ENCODE data around the gene WDR82.

DNA sequence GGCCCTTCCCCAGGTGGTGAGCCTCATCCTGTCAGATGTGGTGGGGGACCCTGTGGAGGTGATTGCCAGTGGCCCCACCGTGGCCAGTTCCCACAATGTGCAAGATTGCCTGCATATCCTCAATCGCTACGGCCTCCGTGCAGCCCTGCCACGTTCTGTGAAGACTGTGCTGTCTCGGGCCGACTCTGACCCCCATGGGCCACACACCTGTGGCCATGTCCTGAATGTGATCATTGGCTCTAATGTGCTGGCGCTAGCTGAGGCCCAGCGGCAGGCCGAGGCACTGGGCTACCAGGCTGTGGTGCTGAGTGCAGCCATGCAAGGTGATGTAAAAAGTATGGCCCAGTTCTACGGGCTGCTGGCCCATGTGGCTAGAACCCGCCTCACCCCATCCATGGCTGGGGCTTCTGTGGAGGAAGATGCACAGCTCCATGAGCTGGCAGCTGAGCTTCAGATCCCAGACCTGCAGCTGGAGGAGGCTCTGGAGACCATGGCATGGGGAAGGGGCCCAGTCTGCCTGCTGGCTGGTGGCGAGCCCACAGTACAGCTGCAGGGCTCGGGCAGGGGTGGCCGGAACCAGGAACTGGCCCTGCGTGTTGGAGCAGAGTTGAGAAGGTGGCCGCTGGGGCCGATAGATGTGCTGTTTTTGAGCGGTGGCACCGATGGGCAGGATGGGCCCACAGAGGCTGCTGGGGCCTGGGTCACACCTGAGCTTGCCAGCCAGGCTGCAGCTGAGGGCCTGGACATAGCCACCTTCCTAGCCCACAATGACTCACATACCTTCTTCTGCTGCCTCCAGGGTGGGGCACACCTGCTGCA is 14.0 kb upstream of the WDR82 start:
- TF ChIP-seq, protein P1, sequence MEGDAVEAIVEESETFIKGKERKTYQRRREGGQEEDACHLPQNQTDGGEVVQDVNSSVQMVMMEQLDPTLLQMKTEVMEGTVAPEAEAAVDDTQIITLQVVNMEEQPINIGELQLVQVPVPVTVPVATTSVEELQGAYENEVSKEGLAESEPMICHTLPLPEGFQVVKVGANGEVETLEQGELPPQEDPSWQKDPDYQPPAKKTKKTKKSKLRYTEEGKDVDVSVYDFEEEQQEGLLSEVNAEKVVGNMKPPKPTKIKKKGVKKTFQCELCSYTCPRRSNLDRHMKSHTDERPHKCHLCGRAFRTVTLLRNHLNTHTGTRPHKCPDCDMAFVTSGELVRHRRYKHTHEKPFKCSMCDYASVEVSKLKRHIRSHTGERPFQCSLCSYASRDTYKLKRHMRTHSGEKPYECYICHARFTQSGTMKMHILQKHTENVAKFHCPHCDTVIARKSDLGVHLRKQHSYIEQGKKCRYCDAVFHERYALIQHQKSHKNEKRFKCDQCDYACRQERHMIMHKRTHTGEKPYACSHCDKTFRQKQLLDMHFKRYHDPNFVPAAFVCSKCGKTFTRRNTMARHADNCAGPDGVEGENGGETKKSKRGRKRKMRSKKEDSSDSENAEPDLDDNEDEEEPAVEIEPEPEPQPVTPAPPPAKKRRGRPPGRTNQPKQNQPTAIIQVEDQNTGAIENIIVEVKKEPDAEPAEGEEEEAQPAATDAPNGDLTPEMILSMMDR (IDR thresholded peaks at IDR 0.05) = no peak
- no peak for TF ChIP-seq ZFX (IDR thresholded peaks at IDR 0.05; ENCODE audit: borderline replicate concordance)

All from 22Rv1 (cell line).